HG02610 (cell line): ENCODE measurements around the gene CCDC187.

ENCODE experiments used
- ATAC-seq: cut with Tn5 transposase; IDR thresholded peaks from one replicate; pipeline ENCODE4 v1.9.1; 2021; ENCODE audit warnings: mild to moderate bottlenecking, moderate library complexity; ENCODE audit not compliant: unreplicated experiment

The CCDC187 gene

DNA sequence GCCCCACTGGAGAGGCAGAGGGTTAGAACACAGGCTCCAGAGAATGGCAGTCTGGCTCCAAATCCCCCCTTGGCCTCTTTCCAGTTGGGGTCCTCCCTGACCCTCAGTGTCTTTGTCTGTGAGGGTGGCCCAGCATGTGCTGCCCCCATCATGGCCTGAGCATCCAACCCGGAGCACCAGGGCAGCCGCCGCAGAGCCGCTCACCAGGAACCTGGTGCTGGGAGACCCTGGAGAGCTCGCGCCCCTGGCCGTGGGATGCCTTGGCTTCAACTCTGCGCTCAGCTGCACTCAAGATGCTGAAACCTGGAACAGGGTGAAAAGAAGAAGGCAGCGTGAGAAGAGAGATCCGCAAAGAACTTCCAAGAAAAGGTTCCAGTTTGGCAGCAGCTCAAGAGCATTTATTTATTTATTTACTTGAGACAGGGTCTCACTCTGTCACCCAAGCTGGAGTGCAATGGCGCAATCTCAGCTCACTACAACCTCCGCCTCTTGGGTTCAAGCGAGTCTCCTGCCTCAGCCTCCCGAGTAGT, 3.8 kb downstream of the CCDC187 start:
- no peak for ATAC-seq

DNA sequence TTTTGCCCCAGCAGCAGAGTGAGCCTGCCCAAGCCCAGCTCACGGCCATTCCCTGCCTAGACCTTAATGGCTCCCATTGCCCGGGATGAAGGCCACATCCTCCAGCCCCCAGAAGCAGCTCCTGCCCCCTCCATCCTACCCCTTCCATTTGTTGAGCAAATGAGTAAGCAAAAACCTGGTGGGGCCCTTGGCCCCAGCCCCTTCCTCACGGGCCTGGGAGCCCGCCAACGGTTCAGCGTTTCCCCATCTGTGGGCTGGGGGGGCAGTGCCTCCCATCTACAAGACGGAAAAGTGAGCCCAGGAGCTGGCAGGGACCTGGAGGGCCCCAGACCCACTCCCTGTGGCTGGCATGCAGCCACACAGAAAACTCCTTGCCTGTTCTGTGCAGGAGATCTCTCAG, 4.4 kb downstream of the CCDC187 start:
- ATAC-seq = no peak

GRCh38 chr9:136299116-136299515, 4.8 kb downstream of the CCDC187 start:
- no peak for ATAC-seq

DNA sequence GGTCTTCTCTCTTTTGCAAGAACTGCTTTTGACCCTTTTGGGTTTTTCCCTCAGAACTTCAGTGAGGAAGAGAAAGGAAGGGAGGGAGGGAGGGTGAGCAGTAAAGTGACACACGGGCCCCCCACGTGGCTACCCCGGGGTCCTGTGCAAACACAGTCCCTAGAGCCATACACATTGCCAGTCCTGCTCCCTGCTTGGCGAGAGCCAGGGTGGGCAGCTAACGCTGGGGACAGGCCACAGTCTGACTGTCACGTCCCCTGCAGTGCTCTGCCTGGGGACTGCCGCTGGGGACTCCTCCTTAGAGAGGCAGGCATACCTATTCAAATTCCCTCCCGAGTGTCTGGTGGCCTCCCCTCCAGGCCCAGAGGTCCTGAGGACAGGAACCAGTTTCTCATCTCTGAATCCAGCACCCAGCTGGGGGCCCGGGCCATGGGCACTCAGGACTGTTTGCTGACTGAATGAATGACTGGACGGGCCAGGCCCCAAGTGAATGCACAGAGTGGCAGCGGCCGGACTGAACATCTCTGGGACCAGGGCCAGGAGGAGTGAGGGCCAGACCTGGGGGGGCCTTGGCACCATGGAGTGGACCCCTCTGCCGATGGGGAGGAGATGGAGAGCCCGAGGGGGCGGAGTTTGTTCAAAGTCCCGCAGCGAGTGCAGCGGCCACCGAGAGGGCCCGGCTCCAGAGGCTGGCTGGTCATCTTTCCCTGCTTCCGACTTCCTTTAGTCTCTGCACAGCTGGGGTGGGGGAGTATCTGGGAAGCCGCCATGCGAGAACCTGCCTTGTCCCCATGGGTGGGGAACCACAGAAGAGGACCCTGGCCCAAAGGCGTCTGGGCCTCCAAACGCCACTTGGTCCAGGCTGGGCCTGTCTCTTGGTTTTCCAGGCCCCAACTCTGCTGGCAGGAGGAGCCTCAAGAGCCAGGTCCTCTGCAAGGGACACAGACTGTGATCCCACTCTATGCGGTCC, 5.8 kb downstream of the CCDC187 start:
- ATAC-seq = no peak

DNA sequence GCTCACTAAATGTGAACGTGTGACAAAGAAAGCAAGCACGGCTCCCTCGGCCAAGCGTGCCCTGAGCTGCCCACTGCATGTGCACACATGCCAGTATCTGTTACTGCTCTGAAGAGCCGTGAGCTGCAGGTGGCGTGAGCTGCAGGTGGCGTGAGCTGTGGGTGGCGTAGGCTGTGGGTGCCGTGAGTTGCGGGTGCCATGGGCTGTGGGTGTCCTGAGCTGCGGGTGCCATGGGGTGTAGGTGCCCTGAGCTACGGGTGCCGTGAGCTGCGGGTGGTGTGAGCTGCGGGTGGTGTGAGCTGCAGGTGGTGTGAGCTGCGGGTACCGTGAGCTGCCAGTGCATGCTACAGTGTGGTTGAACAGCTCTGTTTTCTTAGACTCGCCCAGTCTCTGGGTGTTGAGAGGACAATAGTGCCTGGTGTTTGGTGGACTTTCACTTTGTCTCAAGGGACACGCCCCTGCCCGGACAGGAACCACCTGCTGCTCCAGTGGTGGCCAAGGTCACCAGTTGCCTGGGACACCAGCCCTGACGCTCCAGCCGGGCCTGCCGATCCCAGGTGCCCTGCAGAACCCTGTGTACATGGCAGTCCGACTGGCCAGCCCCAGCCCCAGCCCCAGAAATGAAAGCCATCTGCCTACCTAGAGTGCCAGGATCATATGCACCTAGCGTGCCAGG, 6.7 kb downstream of the CCDC187 start:
- no peak for ATAC-seq

DNA sequence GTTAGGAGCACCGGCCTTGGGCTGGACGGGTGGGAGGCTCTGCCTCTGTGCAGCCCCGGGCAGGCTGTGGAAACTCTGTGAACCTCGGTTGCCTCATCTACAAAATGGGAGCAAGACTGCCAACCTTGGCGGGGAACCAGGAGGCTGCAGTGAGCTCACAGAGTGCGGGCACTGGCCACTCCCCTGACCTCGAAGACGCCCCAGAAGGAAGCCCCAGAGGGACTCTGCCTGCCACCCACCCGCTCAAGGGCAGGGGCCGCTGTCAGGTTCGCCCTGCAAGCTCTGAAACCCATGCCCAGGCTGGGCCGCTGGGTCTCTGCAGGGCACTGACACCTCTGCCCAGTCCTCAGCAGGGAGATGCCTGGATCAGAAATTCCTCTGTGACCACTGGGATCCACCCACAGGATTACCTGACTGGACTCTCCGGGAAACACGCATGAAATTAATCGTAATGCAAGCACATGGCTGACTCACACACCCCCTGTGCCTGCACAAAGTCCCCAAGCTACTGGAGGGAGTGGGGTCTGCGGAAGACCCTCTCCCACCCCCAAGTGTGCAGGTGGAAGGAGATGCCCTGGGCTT, 7.4 kb downstream of the CCDC187 start:
- ATAC-seq = no peak

- ATAC-seq = no peak
These were observed 8.1 kb downstream of the CCDC187 start for GRCh38 chr9:136295542-136296433.

DNA sequence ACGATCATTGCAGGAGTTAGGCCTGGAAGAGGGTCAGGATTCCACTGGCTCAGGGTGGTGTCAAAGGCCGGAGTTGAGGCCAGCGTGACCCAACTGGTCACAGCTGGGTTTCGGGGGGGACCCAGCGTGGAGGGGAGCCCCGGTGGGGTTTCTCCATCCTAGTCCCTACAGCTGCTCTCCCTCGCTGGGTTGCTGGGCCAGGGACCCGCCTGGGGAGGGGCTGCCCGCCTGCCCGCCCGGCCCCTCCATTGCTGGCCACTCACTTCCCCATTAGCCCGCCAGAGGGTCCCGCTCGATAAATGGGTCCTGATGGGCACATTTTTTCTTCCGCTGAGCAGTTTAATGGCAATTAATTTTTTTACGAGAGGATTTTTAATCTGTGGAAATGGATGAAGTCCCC, 8.8 kb downstream of the CCDC187 start:
- no peak for ATAC-seq

GRCh38 chr9:136294437-136294836, 9.5 kb downstream of the CCDC187 start:
- no peak for ATAC-seq

DNA sequence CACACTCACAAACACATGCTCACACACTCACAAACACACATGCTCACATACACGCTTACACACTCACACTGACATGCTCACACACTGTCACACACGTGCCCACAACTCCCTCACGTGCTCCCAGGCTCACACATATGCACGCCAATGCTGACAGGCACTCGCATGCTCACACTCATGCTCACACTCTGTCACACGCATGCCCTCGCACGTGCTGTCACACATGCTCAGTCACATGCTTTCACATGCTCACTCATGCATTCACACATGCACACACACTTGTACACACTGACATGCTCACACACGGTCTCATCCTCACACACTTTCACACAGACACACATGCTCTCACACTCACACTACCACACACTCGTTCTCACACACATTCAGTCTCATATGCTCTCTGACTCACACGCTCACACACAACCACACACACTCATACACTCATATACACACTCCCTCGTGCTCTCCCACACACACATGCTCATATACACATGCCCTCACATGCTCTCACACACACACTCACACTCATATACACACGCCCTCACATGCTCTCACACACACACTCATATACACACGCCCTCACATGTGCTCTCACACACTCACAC, 10.3 kb downstream of the CCDC187 start:
- no peak for ATAC-seq

GRCh38 chr9:136292591-136293448, 11.1 kb downstream of the CCDC187 start:
- no peak for ATAC-seq

DNA sequence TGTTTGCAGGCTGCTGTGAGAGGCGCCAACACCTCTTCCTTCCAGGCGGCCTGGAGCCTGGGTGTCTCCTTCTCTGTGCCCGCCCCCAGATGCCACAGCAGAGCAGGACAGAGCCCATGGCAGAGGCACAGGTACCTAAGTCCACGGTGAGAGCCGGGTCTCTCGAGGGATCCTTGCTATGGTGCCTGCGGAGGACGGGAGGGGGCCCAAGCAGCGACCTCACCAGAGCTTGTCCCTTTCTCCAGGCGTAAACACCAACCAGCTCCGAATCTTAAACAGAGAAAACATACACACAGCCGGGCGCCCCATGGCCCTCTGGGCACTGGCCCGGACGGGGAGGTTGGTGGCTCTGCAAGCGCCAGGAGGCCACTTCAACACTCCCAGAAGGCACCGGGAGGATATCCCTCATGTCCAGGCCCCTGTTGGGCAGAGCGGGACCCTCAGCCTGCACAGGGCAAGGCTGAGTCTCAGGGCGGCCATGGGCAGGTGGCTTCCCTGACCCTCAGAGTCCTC, 11.8 kb downstream of the CCDC187 start:
- no peak for ATAC-seq

DNA sequence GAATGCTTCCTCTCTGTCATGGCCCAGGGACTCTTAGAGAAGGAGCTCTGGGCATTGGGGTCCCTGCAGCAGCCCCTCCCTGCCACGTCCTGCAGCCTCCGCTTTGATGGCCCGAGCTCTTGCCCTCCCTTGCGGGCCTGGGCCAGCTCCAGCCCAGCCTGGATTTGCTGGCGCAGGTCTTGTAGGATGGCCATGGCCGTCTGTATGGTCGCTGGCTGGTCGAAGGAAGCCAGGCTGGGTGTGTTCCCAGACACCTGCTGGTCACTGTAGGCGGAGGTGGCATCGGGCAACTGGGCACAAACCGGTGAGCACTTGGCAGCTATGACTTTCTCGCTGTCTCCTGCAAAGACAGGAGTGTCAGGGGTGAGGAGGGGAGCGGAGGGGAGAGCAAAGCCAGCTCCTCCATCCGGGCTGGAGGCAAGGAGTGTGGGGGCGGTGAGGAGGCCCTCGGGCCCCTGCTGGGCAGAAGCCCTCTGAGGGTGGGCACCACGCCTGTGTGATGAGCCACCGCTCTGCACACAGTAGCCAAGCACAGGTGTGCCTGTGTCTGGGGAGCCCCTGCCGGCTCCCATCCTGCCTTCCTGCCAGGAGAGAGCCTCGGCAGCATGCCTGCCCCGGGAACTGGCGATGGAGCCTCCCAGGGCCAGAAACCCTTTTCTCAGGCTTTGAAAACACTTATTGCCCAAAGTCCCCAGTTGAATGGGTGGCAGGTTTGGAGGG, 12.4 kb downstream of the CCDC187 start:
- ATAC-seq = no peak

GRCh38 chr9:136290508-136291000, 13.3 kb downstream of the CCDC187 start:
- no peak for ATAC-seq

- no peak for ATAC-seq
These were observed 14.0 kb downstream of the CCDC187 start for GRCh38 chr9:136289651-136290507.

GRCh38 chr9:136287960-136288753, 15.7 kb downstream of the CCDC187 start:
- no peak for ATAC-seq
